ENCODE results near the gene NUP37.
"Not testable (repeated sequence)": the region's sequence is repeated elsewhere in the genome, so short reads cannot be mapped to it uniquely, and the experiment has no call there.

DNA sequence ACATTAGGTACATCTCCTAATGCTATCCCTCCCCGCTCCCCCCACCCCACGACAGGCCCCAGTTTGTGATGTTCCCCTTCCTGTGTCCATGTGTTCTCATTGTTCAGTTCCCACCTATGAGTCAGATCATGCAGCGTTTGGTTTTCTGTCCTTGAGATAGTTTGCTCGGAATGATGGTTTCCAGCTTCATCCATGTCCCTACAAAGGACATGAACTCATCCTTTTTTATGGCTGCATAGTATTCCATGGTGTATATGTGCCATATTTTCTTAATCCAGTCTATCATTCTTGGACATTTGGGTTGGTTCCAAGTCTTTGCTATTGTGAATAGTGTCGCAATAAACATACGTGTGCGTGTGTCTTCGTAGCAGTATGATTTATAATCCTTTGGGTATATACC, 17.7 kb upstream of the NUP37 start:
- TF ChIP-seq, protein P1, sequence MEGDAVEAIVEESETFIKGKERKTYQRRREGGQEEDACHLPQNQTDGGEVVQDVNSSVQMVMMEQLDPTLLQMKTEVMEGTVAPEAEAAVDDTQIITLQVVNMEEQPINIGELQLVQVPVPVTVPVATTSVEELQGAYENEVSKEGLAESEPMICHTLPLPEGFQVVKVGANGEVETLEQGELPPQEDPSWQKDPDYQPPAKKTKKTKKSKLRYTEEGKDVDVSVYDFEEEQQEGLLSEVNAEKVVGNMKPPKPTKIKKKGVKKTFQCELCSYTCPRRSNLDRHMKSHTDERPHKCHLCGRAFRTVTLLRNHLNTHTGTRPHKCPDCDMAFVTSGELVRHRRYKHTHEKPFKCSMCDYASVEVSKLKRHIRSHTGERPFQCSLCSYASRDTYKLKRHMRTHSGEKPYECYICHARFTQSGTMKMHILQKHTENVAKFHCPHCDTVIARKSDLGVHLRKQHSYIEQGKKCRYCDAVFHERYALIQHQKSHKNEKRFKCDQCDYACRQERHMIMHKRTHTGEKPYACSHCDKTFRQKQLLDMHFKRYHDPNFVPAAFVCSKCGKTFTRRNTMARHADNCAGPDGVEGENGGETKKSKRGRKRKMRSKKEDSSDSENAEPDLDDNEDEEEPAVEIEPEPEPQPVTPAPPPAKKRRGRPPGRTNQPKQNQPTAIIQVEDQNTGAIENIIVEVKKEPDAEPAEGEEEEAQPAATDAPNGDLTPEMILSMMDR (IDR thresholded peaks at IDR 0.05 in 4 of 5, conservative IDR thresholded peaks at IDR 0.05 in 1 of 5), result not testable (repeated sequence)
- TF ChIP-seq POLR2A (IDR thresholded peaks at IDR 0.05), result not testable (repeated sequence)

All from gastrocnemius medialis (tissue), 4 donors.